HUES48 (cell line): ENCODE data around the gene AREG.
"Not testable (repeated sequence)": the region's sequence is repeated elsewhere in the genome, so short reads cannot be mapped to it uniquely, and the experiment has no call there.

Experiments used
- H3K27ac ChIP-seq: one replicate; pipeline ENCODE4 v1.7.0; 2013; ENCODE audit warnings: low read depth, low read length, inconsistent platforms
- H3K27me3 ChIP-seq: 2 replicates; pipeline ENCODE4 v1.6.1; 2013; ENCODE audit warnings: mild to moderate bottlenecking, low read length; ENCODE audit not compliant: control insufficient read depth, insufficient read depth
- H3K36me3 ChIP-seq: 2 replicates; pipeline ENCODE4 v1.6.1; 2013; ENCODE audit warnings: low read length; ENCODE audit not compliant: control insufficient read depth, insufficient read depth
- H3K4me1 ChIP-seq: 2 replicates; pipeline ENCODE4 v1.6.1; 2013; ENCODE audit warnings: mild to moderate bottlenecking, low read length; ENCODE audit not compliant: control insufficient read depth, insufficient read depth
- H3K4me3 ChIP-seq: 2 replicates; pipeline ENCODE4 v1.5.1; 2013; ENCODE audit warnings: mild to moderate bottlenecking, low read depth, low read length
- H3K9ac ChIP-seq: 2 replicates; pipeline ENCODE4 v1.6.1; 2013; ENCODE audit warnings: mild to moderate bottlenecking, low read depth, low read length, moderate library complexity
- H3K9me3 ChIP-seq: 2 replicates; pipeline ENCODE4 v1.6.1; 2013; ENCODE audit warnings: low read length; ENCODE audit not compliant: control insufficient read depth, insufficient read depth

AREG gene, protein sequence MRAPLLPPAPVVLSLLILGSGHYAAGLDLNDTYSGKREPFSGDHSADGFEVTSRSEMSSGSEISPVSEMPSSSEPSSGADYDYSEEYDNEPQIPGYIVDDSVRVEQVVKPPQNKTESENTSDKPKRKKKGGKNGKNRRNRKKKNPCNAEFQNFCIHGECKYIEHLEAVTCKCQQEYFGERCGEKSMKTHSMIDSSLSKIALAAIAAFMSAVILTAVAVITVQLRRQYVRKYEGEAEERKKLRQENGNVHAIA

DNA sequence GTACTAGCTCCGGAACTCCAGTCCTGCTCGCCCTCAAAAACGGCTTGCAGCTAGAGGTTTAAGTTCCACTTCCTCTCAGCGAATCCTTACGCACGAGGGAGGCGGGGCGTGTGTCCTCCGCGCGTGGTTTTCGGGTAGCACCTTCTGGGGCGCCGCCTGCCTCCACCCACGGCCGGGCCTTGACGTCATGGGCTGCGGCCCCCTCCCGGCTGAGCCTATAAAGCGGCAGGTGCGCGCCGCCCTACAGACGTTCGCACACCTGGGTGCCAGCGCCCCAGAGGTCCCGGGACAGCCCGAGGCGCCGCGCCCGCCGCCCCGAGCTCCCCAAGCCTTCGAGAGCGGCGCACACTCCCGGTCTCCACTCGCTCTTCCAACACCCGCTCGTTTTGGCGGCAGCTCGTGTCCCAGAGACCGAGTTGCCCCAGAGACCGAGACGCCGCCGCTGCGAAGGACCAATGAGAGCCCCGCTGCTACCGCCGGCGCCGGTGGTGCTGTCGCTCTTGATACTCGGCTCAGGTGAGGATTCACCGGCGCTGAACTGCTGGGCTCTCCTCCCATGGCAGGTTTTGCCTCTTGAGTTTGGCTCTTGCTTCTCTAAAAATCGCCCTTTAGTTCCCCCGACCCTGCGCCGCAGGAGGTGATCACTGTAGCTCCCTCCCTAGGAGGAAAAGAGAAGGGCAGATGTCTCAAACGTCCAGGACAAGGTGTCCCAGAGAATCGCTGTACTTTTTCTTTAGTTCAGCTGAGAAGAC is at the start of gene AREG:
Gene AREG (plus strand): TSS at position 246 of the 752 bp plus-strand sequence. CDS start 210 bp downstream, at position 456.
- H3K36me3 ChIP-seq, result no peaks in the 10 kb centered on the region
- peaks cover 4% of the 10 kb centered on the region; the same call in 1 of the 2 replicates for H3K4me1 ChIP-seq
- no peaks in the 10 kb centered on the region for H3K9me3 ChIP-seq
- peak within 1 kb of the TSS; percentile 69 for H3K4me3 ChIP-seq
- H3K9ac ChIP-seq, result peak within 1 kb of the TSS; percentile 10; the same call in 1 of the 2 replicates
- peaks cover 29% of the 10 kb centered on the region for H3K27me3 ChIP-seq
- no peak within 1 kb of the TSS for H3K27ac ChIP-seq

GRCh38 chr4:74395633-74396032 is 49.3 kb upstream of the AREG start:
- no peaks in the 10 kb centered on the region for H3K27me3 ChIP-seq
- H3K36me3 ChIP-seq, result no peaks in the 10 kb centered on the region
- no peak overlapping the region for H3K9ac ChIP-seq
- no peaks in the 10 kb centered on the region for H3K4me1 ChIP-seq
- H3K4me3 ChIP-seq, result no peak overlapping the region
- no peaks in the 10 kb centered on the region for H3K9me3 ChIP-seq
- no peak overlapping the region for H3K27ac ChIP-seq

DNA sequence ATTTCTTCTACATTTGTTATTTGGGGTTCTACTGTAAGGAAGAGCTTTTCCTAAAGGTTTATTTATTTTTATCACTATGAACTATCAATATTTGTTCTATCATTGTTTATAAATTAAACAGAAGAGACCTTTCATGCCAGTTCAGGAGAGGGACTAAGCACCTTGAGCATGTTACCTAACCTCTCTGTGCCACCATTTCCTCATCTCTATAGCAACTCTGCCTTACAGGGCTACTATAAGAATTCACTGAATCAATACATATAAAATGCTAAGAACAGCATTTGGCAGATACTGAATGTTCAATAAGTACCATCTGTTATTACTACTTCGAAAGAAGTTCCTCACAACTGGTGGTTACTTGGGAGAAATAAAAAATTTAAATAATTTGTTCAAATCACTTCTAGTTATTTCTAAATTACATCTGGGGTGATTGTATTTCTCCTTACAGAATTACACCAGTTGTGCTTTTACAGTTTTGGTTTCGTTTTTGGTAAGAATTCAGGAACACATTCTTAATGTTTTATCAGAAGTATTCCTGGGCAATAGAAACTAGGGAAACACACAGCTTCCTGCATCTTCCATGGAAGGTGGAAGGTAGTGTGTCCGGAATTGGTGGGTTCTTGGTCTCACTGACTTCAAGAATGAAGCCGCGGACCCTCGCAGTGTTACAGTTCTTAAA is 47.0 kb upstream of the AREG start:
- H3K9me3 ChIP-seq, result no peaks in the 10 kb centered on the region
- no peak overlapping the region for H3K4me3 ChIP-seq
- no peaks in the 10 kb centered on the region for H3K27me3 ChIP-seq
- no peaks in the 10 kb centered on the region for H3K4me1 ChIP-seq
- H3K27ac ChIP-seq, result no peak overlapping the region
- no peaks in the 10 kb centered on the region for H3K36me3 ChIP-seq
- H3K9ac ChIP-seq, result no peak overlapping the region

DNA sequence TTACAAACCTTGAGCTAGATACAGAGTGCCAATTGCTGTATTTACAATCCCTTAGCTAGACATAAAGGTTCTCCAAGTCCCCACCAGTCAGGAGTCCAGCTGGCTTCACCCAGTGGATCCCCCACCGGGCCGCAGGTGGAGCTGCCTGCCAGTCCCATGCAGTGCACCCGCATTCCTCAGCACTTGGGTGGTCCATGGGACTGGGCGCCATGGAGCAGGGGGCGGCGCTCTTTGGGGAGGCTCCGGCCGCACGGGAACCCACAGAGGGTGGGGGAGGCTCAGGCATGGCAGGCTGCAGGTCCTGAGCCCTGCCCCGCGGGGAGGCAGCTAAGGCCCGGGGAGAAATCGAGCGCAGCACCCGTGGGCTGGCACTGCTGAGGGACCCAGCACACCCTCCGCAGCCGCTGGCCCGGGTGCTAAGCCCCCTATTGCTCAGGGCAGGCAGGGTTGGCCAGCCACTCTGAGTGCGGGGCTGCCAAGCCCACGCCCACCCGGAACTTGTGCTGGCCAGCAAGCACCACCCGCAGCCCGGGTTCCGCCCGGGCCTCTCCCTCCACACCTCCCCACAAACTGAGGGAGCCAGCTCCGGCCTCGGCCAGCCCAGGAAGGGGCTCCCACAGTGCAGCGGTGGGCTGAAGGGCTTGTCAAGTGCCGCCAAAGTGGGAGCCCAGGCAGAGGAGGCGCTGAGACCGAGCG is 45.9 kb upstream of the AREG start:
- not testable (repeated sequence) for H3K36me3 ChIP-seq, H3K27ac ChIP-seq, H3K4me3 ChIP-seq

DNA sequence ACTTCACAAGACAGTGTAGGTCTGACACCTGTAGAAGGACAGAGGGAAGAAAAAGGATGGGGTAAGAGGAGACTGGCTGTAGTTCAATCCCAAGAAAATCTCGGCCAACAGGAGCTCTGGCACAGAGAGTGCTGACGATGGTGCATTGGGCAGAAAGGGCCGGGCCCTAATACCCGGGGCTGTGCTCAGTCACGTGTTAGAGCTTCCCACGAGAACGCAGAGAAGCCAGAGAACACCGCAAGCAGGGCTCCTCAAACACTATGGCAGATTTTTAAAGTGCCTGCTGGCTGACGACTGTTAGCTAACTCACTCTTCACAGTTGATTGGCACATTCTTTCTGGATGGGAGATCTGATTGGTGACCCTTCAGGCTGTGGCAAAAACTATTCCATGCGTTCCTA is 44.5 kb upstream of the AREG start:
- no peaks in the 10 kb centered on the region for H3K27me3 ChIP-seq
- no peak overlapping the region for H3K27ac ChIP-seq
- H3K9ac ChIP-seq, result no peak overlapping the region
- no peaks in the 10 kb centered on the region for H3K36me3 ChIP-seq
- H3K4me1 ChIP-seq, result no peaks in the 10 kb centered on the region
- no peaks in the 10 kb centered on the region for H3K9me3 ChIP-seq
- no peak overlapping the region for H3K4me3 ChIP-seq

More for the DNA sequence above, 45.9 kb upstream of the AREG start:
- not testable (repeated sequence) for H3K9ac ChIP-seq, H3K27me3 ChIP-seq, H3K9me3 ChIP-seq, H3K4me1 ChIP-seq

GRCh38 chr4:74402692-74403456 is 42.1 kb upstream of the AREG start:
- Histone ChIP-seq H3K27ac (no peak overlapping the region), H3K4me1 (no peaks in the 10 kb centered on the region), H3K4me3 (no peak overlapping the region), H3K9me3 (no peaks in the 10 kb centered on the region), H3K27me3 (no peaks in the 10 kb centered on the region), H3K36me3 (no peaks in the 10 kb centered on the region), H3K9ac (no peak overlapping the region)

- peaks cover 15% of the 10 kb centered on the region for H3K4me1 ChIP-seq
- no peak overlapping the region for H3K27ac ChIP-seq
- H3K9me3 ChIP-seq, result no peaks in the 10 kb centered on the region
- H3K4me3 ChIP-seq, result no peak overlapping the region
- no peaks in the 10 kb centered on the region for H3K36me3 ChIP-seq
- no peaks in the 10 kb centered on the region for H3K27me3 ChIP-seq
- no peak overlapping the region for H3K9ac ChIP-seq
Measured at GRCh38 chr4:74407891-74408290, 37.0 kb upstream of the AREG start.

- Histone ChIP-seq H3K4me1 (peaks cover 15% of the 10 kb centered on the region), H3K9me3 (no peaks in the 10 kb centered on the region), H3K27me3 (no peaks in the 10 kb centered on the region), H3K4me3 (no peak overlapping the region), H3K9ac (no peak overlapping the region), H3K36me3 (no peaks in the 10 kb centered on the region), H3K27ac (no peak overlapping the region)
Measured at GRCh38 chr4:74408639-74409038, 36.3 kb upstream of the AREG start.

DNA sequence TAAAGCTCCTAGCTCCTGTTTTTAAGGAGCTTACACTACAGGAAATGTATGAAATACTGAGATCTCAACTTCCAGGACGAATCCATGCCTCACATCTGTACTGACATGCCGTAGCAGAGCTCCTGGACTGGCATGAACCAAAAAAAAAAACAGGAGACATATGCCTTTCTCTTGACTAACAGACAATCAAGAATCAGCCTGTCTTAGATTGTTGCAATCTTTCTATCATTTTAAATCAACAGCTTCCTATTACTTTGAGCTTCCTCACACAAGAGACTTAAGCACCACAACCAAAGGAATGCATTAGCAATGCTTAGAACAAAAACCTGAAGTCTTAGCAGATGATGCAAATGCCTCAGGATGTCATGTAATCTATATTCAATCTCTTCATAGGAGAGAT is 34.7 kb upstream of the AREG start:
- Histone ChIP-seq H3K9me3 (no peaks in the 10 kb centered on the region), H3K27ac (no peak overlapping the region), H3K36me3 (no peaks in the 10 kb centered on the region), H3K27me3 (no peaks in the 10 kb centered on the region), H3K4me1 (peaks cover 15% of the 10 kb centered on the region), H3K9ac (no peak overlapping the region), H3K4me3 (no peak overlapping the region)

DNA sequence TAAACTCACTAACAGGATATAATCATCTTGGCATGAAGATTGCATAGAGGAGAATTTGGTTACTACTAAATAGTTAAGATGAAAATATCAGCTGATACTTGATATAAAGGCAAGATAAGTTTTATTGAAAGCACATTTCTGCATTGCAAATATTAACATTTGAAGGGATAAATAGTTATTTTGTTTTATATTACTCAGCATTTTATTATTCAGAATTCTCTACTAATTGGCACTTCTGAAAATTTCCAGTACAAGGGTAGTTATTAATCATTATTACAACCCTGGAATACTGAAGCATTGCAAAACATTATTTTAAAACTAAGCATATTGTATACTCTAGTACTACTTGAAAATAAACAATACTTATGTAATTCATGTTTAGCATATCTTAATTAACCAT is 32.7 kb upstream of the AREG start:
- H3K4me1 ChIP-seq, result peaks cover 15% of the 10 kb centered on the region
- no peak overlapping the region for H3K4me3 ChIP-seq
- no peak overlapping the region for H3K27ac ChIP-seq
- no peaks in the 10 kb centered on the region for H3K36me3 ChIP-seq
- H3K9me3 ChIP-seq, result no peaks in the 10 kb centered on the region
- H3K27me3 ChIP-seq, result no peaks in the 10 kb centered on the region
- H3K9ac ChIP-seq, result no peak overlapping the region
